DMS153 treated with DMSO at 0.1 percent for 48 hours (cell line): ENCODE measurements around the gene NMU.
"Not testable (repeated sequence)": the region's sequence is repeated elsewhere in the genome, so short reads cannot be mapped to it uniquely, and the experiment has no call there.

Source experiments
- DNase-seq: peaks from one replicate; lab custom pipeline; 2025; ENCODE audit not compliant: unreplicated experiment; lab: John Stamatoyannopoulos, UW

The NMU gene

DNA sequence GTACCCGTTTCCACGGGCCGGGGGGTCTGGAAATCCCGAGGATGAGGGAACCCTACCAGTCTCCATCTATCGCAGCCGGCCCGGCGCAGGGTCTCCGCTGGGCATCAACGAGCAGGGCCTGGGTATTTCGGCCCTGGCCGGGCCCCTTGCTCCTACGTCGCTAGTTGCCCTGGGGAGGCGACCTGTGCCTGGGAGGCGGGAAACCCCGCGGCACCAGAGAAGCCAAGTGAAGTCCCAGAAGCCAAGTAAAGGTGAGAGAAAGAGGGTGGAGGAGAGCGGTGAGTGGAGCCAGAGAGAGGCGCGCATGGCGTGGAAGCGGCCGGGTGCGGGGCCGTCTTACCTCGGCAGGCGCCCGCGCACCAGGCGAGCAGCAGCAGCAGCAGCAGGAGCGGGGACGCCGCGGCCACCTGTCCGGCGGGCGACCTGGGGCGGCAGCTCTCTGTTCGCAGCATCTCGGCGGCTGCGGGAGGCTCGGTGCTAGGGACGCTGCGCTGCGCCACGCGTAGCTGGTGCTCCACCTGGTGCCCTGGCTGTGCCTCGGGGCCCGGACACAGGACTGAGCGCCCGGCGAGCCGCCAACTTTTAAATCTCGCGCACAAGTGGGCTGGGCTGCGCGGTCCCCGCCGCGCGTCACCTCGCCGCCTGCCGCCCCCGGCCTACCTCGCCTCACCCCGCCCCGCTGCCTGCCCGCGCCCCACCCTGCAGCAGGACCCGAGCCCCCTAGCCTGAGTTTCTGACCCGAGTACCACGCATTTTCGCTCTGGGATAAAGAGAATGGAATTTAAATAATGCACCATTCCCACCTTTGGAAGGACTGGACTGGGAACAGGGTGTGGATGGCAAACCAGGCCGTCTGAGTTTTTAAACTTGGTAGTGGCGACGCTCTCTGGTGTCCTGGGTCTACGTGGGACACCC, at the start of gene NMU:
Gene NMU (minus strand): TSS at position 558 of the 915 bp plus-strand sequence. CDS start 106 bp downstream, at position 452.
- DNase-seq = peak; percentile 62

- no peak for DNase-seq
Observed at GRCh38 chr4:55684276-55684675, 48.2 kb upstream of the NMU start.

GRCh38 chr4:55682797-55683196, 46.7 kb upstream of the NMU start:
- not testable (repeated sequence) for DNase-seq

DNA sequence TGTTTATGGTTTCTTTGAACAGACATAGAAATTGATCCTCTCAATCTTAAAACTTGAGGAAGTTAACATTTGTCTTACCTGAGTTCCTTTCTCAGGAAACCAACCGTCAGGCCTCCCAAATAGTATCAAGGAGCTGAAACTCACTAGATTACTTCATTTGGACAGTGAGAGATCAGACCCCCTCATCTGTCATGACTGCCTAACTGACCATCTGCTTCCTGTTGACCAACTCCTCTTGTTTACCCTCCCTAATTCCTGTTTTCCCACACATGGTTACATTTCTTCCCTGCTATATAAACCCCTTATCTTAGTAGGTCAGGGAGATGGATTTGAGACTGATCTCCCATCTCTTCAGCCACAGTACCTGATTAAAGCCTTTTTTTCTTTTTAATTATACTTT, 46.2 kb upstream of the NMU start:
- DNase-seq = no peak

DNA sequence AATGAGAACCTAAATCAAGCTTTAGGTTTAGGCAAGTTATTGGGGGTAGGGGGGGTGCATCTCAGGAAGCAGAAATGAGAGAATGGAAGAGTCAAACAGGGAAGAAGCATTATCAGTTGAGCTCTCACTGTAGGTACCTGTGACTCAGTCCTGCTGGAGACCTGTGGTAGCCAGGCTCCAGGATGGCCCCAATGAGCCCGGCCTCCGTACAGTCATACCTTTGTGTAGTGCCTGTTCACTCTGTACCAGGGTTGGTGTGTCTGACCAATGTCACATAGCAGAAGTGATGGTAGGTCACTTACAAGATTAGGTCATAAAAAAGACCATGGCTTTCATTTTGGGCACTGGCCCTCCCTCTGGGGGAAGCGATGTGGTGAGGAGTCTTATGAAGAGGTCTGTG, 45.3 kb upstream of the NMU start:
- no peak for DNase-seq

DNA sequence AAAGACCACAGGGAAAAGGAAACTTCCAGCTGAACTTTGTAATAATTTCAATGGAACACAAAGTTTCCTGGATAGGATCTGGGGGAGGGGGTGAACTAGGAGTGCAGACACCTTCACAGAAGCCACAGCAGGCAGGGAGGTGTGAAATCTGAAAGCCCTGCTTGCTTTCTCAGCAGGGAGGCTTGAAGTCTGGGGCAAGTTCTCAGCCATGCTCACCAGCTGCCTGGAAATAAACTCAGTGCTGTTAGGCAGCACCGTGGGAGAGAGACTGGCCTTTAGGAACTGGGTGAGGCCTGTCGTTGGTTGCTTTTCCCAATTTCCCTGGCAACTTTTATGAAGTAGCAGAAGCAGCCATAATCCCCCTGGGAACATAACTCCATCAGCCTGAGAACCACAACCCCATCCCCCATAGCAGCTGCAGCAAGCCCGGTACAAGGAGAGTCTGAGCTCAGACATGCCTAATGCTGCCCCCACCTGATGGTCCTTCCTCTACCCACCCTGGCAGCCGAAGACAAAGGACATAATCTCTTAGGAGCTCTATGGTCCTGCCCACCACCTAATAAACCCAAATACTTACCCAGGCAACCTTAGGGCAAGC, 39.2 kb upstream of the NMU start:
- DNase-seq = no peak

GRCh38 chr4:55673424-55673823, 37.3 kb upstream of the NMU start:
- no peak for DNase-seq

GRCh38 chr4:55671667-55672066, 35.6 kb upstream of the NMU start:
- no peak for DNase-seq

- DNase-seq = no peak
Observed at GRCh38 chr4:55670695-55671094, 34.6 kb upstream of the NMU start.

DNA sequence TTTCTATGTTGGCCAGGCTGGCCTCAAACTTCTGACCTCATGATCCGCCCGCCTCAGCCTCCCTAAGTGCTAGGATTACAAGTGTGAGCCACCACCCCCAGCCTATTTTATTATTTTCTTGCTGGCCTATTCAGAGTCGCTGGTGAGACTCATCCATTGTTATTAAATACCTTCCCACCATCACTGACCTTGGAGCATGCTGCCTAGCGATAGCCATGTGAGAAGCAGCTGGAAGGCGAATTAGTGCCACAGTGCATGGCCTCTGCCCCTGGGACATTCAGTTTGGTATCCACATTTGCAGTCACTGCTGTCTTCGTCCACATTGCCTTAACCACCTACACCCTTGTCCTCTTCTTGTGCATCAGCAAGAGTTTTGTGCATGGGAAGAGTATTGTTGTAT, 32.4 kb upstream of the NMU start:
- no peak for DNase-seq

DNA sequence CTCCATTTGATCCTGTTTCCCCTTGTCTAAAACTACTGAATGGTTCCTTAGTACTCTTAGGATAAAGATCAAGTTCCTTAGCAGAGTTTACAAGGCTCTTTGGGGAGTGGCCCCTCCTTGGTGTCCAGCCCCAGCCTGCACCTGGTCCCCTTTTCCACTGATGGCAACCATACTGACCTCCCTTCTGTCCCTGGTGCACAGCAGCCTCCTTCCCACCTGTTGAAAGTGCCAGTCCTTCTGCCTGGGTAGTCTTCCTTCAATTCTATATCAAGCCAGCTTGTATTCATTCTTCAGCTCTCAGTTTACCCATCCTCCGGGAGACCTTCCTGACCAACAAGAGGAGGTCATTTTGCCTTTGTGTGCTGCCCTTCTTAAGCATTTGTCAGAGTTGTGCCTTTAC, 30.4 kb upstream of the NMU start:
- no peak for DNase-seq

- no peak for DNase-seq
Observed at GRCh38 chr4:55663145-55663544, 27.0 kb upstream of the NMU start.

DNA sequence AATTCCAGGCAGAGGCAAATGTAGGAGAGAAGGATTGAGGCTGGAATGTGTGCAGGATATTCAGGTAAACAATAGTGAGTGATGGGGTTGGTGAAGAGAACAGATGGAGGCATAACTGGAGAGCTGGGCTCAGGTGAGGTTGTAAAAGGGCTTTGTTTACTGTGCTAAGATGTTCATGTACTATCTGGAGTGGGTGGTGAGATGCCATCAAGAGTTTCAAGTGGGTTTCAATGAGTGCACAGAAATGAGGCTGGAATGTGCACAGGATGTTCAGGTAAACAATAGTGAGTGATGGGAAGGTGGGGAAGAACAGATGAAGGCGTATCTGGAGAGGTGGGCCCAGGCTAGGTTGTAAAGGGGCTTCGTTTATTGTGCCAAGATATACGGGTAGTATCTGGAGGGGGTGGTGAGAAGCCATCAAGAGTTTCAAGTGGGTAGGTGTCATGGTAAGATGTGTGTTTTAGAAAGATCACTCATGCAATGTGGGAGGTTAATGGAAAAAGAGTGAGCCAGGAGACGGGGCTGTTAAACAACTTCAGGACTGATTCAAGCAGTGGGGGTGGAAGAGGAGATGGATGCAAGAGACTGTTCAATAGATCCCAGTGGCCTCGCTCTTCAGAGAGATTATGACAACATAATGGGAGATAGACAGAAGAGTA, 25.4 kb upstream of the NMU start:
- DNase-seq = no peak

GRCh38 chr4:55658657-55659056, 22.6 kb upstream of the NMU start:
- DNase-seq = no peak

DNA sequence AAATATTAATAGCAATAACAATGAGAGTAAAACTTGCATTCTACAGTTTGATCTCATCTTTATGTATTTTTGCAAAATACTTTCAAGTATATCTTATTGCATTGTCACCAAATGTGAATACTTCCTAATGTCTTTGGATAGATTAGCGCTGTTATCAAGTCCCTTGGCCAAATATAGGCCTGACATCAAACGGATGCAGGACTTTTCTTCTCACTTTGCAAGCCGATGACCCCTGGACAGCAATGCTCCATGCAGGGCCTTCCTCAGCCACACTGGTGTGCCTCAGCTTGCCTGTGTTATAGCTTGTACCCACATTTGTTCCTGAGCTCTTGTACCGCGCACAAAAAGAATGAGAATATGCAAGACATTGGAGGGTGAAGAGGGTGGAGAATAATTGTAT, 18.0 kb upstream of the NMU start:
- no peak for DNase-seq

DNA sequence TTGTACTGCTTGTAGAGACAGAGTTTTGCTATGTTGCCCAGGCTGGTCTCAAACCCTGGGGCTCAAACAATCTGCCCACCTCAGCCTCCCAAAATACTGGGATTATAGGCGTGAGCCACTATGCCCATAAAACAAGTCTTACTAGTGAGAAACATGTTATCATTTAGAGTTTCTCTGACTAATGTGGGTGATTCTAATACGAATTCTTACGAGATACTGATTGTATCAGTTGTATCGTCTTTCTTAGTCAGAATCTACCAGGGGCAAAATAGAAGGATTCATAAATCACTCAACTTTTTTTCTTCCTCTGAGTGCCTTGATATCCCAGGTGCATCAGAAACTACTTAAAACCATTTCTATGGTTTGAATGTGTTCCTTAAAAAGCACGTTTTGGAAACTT, 14.4 kb upstream of the NMU start:
- DNase-seq = no peak

- peak; percentile 10 for DNase-seq
Observed at GRCh38 chr4:55637272-55637820, 1.2 kb upstream of the NMU start.

- DNase-seq = no peak
Observed at GRCh38 chr4:55636656-55636999, 530 bp upstream of the NMU start.

GRCh38 chr4:55635282-55635681, 816 bp downstream of the NMU start:
- peak; percentile 10 for DNase-seq

- no peak for DNase-seq
Observed at GRCh38 chr4:55634417-55635128, 1.5 kb downstream of the NMU start.

GRCh38 chr4:55633903-55634302, 2.2 kb downstream of the NMU start:
- DNase-seq = no peak
